ENCODE results near the gene CSNK1E.

CSNK1E gene

GRCh38 chr22:38308791-38309498, 8.3 kb downstream of the CSNK1E start:
- DNase-seq (ENCODE audit: low read depth in 3 of 3): no peak

- peak in 1 of 3 donors; percentile 25 for DNase-seq (ENCODE audit: low read depth in 3 of 3)
Observed at GRCh38 chr22:38305471-38306448, 11.5 kb downstream of the CSNK1E start.

- DNase-seq (ENCODE audit: low read depth in 3 of 3): no peak
Observed at GRCh38 chr22:38304526-38304925, 12.7 kb downstream of the CSNK1E start.

GRCh38 chr22:38303974-38304373, 13.3 kb downstream of the CSNK1E start:
- DNase-seq (ENCODE audit: low read depth in 3 of 3): no peak

- no peak for DNase-seq (ENCODE audit: low read depth in 3 of 3)
Observed at GRCh38 chr22:38302906-38303305, 14.3 kb downstream of the CSNK1E start.

- no peak for DNase-seq (ENCODE audit: low read depth in 3 of 3)
Observed at GRCh38 chr22:38300946-38301345, 16.3 kb downstream of the CSNK1E start.

GRCh38 chr22:38300197-38300945, 16.9 kb downstream of the CSNK1E start:
- DNase-seq (ENCODE audit: low read depth in 3 of 3): no peak

- no peak for DNase-seq (ENCODE audit: low read depth in 3 of 3)
Observed at GRCh38 chr22:38299770-38300102, 17.5 kb downstream of the CSNK1E start.

- no peak for DNase-seq (ENCODE audit: low read depth in 3 of 3)
Observed at GRCh38 chr22:38298312-38299005, 18.8 kb downstream of the CSNK1E start.

- DNase-seq (ENCODE audit: low read depth in 3 of 3): no peak
Observed at GRCh38 chr22:38296372-38296771, 20.9 kb downstream of the CSNK1E start.

GRCh38 chr22:38295863-38296262, 21.4 kb downstream of the CSNK1E start:
- no peak for DNase-seq (ENCODE audit: low read depth in 3 of 3)

GRCh38 chr22:38295339-38295738, 21.9 kb downstream of the CSNK1E start:
- no peak for DNase-seq (ENCODE audit: low read depth in 3 of 3)

GRCh38 chr22:38294193-38294592, 23.0 kb downstream of the CSNK1E start:
- no peak for DNase-seq (ENCODE audit: low read depth in 3 of 3)

GRCh38 chr22:38292694-38293093, 24.5 kb downstream of the CSNK1E start:
- DNase-seq (ENCODE audit: low read depth in 3 of 3): no peak

- no peak for DNase-seq (ENCODE audit: low read depth in 3 of 3)
Observed at GRCh38 chr22:38291201-38291777, 25.9 kb downstream of the CSNK1E start.

GRCh38 chr22:38290347-38290746, 26.9 kb downstream of the CSNK1E start:
- no peak for DNase-seq (ENCODE audit: low read depth in 3 of 3)

GRCh38 chr22:38289583-38290082, 27.6 kb downstream of the CSNK1E start:
- no peak for DNase-seq (ENCODE audit: low read depth in 3 of 3)

- no peak for DNase-seq (ENCODE audit: low read depth in 3 of 3)
Observed at GRCh38 chr22:38286915-38287669, 30.1 kb downstream of the CSNK1E start.

GRCh38 chr22:38285018-38285417, 32.2 kb downstream of the CSNK1E start:
- DNase-seq (ENCODE audit: low read depth in 3 of 3): no peak

- DNase-seq (ENCODE audit: low read depth in 3 of 3): no peak
Observed at GRCh38 chr22:38284042-38284402, 33.2 kb downstream of the CSNK1E start.

Data from stimulated activated CD4-positive, alpha-beta T cell treated with anti-CD3 and anti-CD28 coated beads, TNF-alpha, amount 100 ng/mL, for 48 hours (primary cell).